GM21529 (cell line): ENCODE data around the gene PDZD8.

ENCODE experiments used
- ATAC-seq: cut with Tn5 transposase; IDR thresholded peaks from one replicate; pipeline ENCODE4 v1.9.1; 2021; ENCODE audit not compliant: unreplicated experiment

Gene PDZD8

DNA sequence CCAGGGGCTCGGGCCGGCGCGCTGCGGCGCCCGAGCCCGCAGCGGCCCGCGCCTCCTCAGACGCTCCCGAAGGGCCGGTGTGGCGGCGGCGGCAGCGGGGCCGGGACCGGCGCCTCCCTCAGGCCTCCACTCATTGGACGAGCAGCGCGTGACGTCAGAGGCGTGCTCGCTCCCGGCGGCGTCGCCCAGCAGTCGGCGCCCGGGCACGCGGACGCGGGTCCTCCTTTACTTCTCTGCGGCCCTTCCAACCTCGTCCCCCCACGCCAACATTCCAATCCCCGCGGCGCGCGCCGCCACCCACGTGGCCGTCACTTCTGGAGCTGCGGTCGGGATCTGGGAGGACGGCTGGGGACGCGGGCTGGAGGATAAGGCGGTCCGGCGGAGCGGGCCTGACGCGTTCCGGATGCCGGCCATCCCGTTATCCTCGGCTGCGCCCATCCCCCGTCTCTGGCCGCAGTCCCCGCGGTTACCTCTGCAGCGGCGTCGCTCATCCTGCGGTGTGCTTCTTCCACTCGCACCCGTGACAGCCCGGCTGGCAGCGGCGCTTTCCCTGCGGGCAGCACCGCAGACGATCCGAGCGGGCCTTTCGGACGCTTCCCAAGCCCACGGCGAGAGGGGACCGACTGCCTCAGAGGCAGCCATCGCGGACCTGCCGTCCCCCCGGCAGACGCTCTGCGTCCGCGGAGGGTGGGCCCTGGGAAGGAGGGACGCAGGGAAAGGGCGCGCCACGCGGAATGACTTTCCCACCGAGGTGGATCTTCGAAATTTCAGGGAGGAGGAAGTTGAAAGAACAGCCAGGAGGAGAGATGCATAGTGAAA, at the start of gene PDZD8:
Gene PDZD8 (minus strand): TSS at position 81 of the 819 bp plus-strand sequence. CDS start 213 bp downstream, outside the sequence.
- ATAC-seq: peak; percentile 84

- no peak for ATAC-seq
Measured at GRCh38 chr10:117424171-117424570, 48.9 kb upstream of the PDZD8 start.

DNA sequence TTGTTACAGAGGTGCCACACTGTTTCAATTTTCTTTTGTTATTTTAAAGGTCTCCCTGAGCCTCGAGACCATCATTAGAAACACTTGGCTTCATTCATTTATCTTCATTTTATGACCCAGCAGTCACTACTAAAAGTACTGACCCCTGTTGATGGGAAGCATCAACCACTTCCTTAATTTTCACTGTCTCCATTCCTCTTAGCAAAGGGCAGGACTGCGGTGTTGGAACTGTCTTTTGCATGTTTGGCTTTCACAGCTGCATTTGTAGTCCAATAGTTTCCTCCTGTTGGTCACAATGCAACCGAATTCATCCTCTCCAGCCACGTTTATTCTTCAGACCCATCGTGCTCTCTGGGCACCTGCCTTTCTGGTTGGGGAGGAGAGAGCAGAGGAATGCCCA, 46.7 kb upstream of the PDZD8 start:
- ATAC-seq: no peak

DNA sequence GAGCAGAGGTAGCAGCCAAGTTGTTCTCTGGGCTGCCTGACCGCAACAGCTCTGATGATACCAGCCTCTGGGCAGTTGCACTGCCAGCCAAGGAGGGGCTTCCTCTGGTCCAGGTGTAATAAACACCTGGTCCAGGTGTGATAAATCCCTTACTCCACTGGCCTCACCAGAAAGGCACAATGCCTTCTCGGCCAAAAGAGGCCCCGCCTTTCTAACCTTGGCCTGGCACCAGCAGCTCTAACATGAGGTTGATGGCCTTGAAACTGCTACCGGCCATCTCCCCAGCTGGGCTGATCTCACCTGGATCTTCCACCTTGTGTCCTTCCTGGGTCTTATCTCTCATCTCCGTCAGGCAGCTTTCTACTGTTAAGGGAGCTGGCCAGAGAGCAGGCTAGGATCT, 45.5 kb upstream of the PDZD8 start:
- ATAC-seq: no peak

DNA sequence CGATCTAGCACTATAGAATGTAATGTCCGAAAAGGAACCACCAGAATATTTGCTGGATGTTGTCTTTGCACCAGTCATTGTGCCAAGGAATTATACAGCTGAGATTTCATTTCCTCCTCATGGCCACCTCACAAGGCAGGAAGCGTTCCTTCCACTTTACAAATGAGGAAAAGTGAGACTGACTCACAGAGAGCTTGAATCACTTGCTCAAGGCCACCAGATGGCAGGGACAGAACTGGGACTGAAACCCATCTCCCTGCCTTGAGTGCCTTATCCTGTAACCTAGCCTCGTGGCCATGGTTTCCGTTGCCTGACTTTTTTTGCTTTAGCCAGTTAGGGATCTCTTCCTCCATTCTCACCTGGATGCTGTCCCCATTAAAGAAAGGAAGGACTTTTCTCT, 44.7 kb upstream of the PDZD8 start:
- ATAC-seq: no peak

GRCh38 chr10:117419159-117419558, 43.9 kb upstream of the PDZD8 start:
- ATAC-seq: no peak

GRCh38 chr10:117418121-117418520, 42.9 kb upstream of the PDZD8 start:
- no peak for ATAC-seq

- no peak for ATAC-seq
Measured at GRCh38 chr10:117417196-117417595, 42.0 kb upstream of the PDZD8 start.

DNA sequence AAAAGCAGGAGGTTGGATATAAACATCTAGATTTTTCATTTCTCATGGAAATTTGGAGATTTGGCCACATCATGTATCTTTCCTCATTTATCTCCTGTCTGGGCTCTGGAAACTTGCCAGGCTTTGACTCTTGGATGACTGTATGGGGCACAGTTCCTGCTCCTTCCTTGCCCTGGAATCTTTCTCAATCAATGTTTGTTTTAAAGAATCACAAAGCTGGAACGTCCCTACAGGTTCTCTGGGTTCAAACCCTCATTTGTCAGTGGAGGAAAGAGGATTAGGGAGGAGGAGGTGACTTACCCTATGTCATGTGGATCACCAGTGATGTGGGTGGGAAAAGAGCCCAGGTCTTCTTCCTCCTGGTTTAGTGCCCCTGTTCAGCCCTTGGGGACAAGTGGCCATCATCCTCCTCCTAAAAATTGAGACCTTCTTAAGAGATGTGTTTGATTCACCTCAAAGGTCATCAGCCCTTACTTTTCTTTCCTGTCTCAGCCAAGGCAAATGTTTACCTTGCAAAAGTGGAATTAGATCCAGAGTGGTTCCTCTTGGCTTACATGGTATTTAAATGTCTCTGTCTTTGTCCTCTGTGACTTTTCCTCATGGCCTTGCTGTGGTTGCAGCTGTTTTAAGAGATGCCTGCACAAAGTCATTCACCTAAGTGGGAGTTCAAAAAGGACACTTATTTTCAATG, 38.8 kb upstream of the PDZD8 start:
- no peak for ATAC-seq

- no peak for ATAC-seq
Measured at GRCh38 chr10:117412469-117413010, 37.3 kb upstream of the PDZD8 start.

GRCh38 chr10:117411479-117412399, 36.5 kb upstream of the PDZD8 start:
- ATAC-seq: no peak

DNA sequence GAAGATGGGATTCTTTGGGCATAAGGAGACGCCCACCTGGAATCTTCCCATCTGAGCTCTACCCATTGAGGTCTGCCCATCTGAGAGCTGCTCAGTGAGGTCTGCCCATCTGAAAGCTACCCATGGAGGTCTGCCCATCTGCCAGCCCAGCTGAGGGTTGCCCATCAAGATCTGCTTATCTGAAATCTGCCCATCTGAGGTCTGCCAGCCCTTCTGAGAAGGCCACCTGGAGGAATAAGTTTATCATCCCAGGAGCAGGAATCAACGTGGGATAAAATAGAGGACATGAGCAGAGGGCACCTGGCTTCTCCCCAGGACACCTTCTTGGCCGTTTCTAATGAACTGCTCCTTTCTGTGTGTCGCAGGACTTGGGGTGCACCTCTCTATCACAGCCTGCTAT, 35.3 kb upstream of the PDZD8 start:
- no peak for ATAC-seq

GRCh38 chr10:117409549-117410305, 34.5 kb upstream of the PDZD8 start:
- no peak for ATAC-seq

DNA sequence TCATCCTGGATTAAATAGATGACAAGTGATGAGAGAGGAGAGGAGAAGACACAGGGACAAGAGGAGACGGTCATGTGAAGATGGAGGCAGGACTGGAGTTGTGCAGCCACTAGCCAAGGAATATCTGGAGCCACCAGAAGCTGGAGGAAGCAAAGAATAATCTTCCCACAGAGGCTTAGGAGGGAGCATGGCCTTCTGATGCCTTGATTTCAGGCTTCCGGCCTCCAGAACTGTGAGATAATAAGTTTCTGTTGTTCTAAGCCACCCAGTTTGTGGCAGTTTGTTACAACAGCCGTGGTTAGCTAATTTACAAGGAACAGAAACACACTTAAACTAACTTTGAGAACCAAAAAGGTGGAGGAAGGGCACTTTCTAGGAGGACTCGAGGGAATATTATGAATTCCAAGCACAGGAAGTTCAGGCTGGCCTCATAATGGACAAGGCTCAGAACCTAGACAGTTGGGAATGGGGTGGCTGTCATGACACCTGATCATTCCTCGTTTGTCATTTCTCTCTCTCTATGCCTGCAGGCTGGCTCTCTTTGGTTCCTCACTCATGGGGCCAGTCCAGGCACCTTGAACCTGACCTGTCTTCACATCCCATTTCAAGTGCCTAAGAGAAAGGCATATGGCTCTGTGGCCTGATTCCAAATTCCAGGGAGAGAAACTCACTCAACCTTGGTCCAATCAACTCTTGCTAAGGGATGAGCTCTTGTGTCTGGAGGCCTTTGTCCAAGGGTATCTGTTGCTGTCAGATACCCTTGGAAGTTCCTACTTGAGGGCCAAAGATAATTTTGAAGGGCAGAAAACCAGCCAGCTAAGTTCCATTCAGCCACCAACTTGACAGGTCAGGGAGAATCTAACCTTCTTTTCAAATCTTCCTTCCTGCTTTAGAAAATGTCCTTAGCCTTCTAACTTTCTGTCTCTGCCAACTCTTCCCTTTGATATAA, 33.5 kb upstream of the PDZD8 start:
- no peak for ATAC-seq

- no peak for ATAC-seq
Measured at GRCh38 chr10:117405730-117406129, 30.5 kb upstream of the PDZD8 start.

GRCh38 chr10:117400329-117400728, 25.1 kb upstream of the PDZD8 start:
- ATAC-seq: no peak

DNA sequence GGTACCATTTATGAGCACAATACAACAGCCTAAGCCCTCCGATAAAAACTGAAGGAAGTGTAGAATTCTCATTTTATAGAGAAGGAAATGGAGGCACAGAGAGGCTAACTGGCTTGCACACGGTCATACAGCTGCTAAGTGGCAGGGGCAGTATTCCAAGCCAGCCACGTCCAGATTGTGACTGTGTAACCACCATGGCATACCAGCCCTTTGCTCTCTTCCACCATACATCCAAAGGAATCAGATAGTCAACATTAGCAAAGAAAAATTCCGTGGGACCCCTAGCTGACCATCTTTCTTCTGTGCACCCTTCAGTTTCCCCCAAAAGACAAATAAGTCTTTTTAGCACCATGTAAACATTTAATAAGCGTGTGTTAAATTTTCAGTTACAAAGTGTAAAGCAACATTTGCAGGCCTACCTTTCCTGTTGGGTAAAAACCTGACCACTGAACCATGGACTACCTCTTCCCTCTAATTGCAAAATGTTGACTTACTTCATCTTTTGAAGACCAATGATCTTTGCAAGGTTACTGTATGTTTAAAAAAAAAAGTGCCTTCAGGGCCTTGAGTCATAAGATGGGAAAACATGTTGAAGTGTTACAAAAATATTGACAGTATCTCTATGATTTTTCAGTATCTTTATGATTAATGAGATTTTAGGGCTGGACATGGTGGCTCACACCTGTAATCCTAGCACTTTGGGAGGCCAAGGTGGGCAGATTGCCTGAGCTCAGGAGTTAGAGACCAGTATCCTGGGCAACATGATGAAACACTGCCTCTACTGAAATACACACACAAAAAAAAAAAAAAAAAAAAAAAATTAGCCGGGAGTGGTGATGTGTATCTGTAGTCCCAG, 24.3 kb upstream of the PDZD8 start:
- no peak for ATAC-seq

DNA sequence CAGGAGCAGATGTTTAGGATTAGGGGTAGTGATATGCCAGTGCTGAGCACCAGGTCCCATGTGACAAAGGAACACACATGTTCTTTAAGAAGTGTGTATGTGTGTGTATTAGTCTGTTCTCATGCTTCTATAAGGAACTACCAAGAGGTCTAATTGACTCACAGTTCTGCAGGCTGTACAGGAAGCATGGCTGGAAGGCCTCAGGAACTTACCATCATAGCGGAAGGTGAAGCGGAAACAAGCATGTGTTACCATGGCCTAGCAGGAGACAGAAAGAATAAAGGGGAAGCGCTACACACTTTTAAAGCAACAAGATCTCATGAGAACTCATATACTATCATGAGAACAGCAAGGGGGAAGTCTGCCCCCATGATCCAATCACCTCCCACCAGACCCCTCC, 22.8 kb upstream of the PDZD8 start:
- ATAC-seq: no peak
